K562 (cell line): ENCODE data around the gene UBAC2. TPM values are rescaled to one million over a fixed set of nuclear protein-coding genes. Genes with fewer than 3 reads are reported as not detected.

Source experiments
- ATAC-seq: fragments of 200-7000 bp; cut with Tn5 transposase; 3 replicates; pipeline ENCODE4 v1.9.1; 2020; ENCODE audit warnings: moderate library complexity
- BruUV-seq: library from RNA; stranded (reverse); fragments of 400-500 nt; replicated peaks from 2 replicates; lab custom pipeline; 2021; lab: Mats Ljungman, UMichigan
- CTCF ChIA-PET: fragments of 300-600 bp; formaldehyde crosslinking; extraction: SDS; loops from one replicate; lab custom pipeline; 2021; ENCODE audit warnings: low intra/inter-chr PET ratio; lab: Yijun Ruan, JAX
- POLR2A ChIA-PET: fragments of 300-600, 350-650 bp; sonication (Branson Sonifier 250); formaldehyde crosslinking; extraction: SDS; loops from one replicate; lab custom pipeline; 2021; ENCODE audit warnings: antibody characterized with exemption, inconsistent platforms; lab: Yijun Ruan, JAX
- DNase-seq, 4 experiments: peaks; one replicate each; pipeline versions ENCODE4 v3.0.0 to v3.0.0-alpha.2; 2011 to 2018; ENCODE audit warnings: low spot score in 3 of 4, mixed read lengths in 3 of 4; ENCODE audit errors: extremely low read depth in 1 of 4
- FAIRE-seq: peaks from 2 replicates; lab custom pipeline; 2011; peaks lifted over from hg19 to GRCh38; lab: Jason Lieb, UNC
- H2AFZ ChIP-seq: 2 replicates; pipeline ENCODE4 v1.6.0; 2011; ENCODE audit warnings: low read depth, low read length, control low read depth, inconsistent platforms
- H3K27ac ChIP-seq: fragments of 200-600 bp; 3 replicates; pipeline ENCODE4 v1.8.0; 2011; ENCODE audit warnings: low read depth, mild to moderate bottlenecking, control low read depth, inconsistent platforms, low read length, moderate library complexity, mixed read lengths; ENCODE audit errors: extremely low read depth
- H3K27me3 ChIP-seq, 2 experiments: fragments of 300-600 bp in 1 of 2; 2 replicates in 1 of 2; 3 replicates in 1 of 2; pipeline versions ENCODE4 v1.6.0 to v1.8.0; 2011; ENCODE audit warnings: inconsistent platforms in 2 of 2, low read length in 2 of 2, mild to moderate bottlenecking in 1 of 2, mixed read lengths in 1 of 2, moderate library complexity in 1 of 2; ENCODE audit not compliant: control insufficient read depth in 2 of 2, insufficient read depth in 2 of 2
- H3K36me3 ChIP-seq: fragments of 300-600 bp; 3 replicates; pipeline ENCODE4 v1.8.0; 2011; ENCODE audit warnings: mild to moderate bottlenecking, low read length, inconsistent platforms; ENCODE audit not compliant: control insufficient read depth, insufficient read depth
- H3K4me1 ChIP-seq, 2 experiments: fragments of 200-600 bp in 1 of 2; replicated peaks in 1 of 2; 2 replicates in 1 of 2; 3 replicates in 1 of 2; pipeline versions ENCODE4 v1.5.1 to v1.8.0; 2011; ENCODE audit warnings: inconsistent platforms in 2 of 2, low read length in 2 of 2, mild to moderate bottlenecking in 1 of 2, mixed read lengths in 1 of 2, moderate library complexity in 1 of 2; ENCODE audit not compliant: control insufficient read depth in 2 of 2, insufficient read depth in 2 of 2
- H3K4me2 ChIP-seq: 2 replicates; pipeline ENCODE4 v1.6.1; 2011; ENCODE audit warnings: low read length, control low read depth, inconsistent platforms, mixed read lengths; ENCODE audit not compliant: insufficient read depth
- H3K4me3 ChIP-seq: fragments of 200-600 bp; sonication (generic), shearing (Covaris generic); 2 replicates; pipeline ENCODE4 v1.5.1; 2016; ENCODE audit warnings: control low read depth, inconsistent platforms
- H3K79me2 ChIP-seq: fragments of 200-600 bp; 3 replicates; pipeline ENCODE4 v1.8.0; 2011; ENCODE audit warnings: low read length, inconsistent platforms; ENCODE audit not compliant: control insufficient read depth, insufficient read depth
- H3K9ac ChIP-seq, 2 experiments: 2 replicates each; pipeline versions ENCODE4 v1.6.0 to v1.6.1; 2011; ENCODE audit warnings: low read depth in 2 of 2, low read length in 2 of 2, control low read depth in 1 of 2, inconsistent platforms in 1 of 2, mild to moderate bottlenecking in 1 of 2, mixed read lengths in 1 of 2; ENCODE audit not compliant: insufficient read depth in 1 of 2
- H3K9me1 ChIP-seq: one replicate; pipeline ENCODE4 v1.6.0; 2011; ENCODE audit warnings: inconsistent platforms, mild to moderate bottlenecking, low read length, moderate library complexity; ENCODE audit not compliant: control insufficient read depth, insufficient read depth
- H3K9me3 ChIP-seq: replicated peaks from 2 replicates; pipeline ENCODE4 v1.5.1; 2011; ENCODE audit warnings: low read depth, low read length, inconsistent platforms; ENCODE audit not compliant: control insufficient read depth, insufficient read depth
- H4K20me1 ChIP-seq: replicated peaks from 2 replicates; pipeline ENCODE4 v1.6.1; 2011; ENCODE audit warnings: low read length, inconsistent platforms, mixed read lengths; ENCODE audit not compliant: control insufficient read depth, insufficient read depth
- CBX5 ChIP-seq: IDR thresholded peaks from 2 replicates; pipeline ENCODE4 v1.6.1; 2014; ENCODE audit warnings: low read depth, borderline replicate concordance
- CHD1 ChIP-seq: fragments of 200-600 bp; sonication (generic); IDR thresholded peaks from one replicate; pipeline ENCODE4 v1.6.1; 2012; ENCODE audit warnings: mild to moderate bottlenecking, moderate library complexity, low read length, inconsistent platforms
- COPS2 ChIP-seq: fragments of 450-650 bp; conservative IDR thresholded peaks from 2 replicates; pipeline ENCODE4 v1.6.1; 2016; ENCODE audit warnings: mild to moderate bottlenecking, moderate library complexity
- FOXJ2 ChIP-seq: fragments of 200-800 bp; sonication (Bioruptor generic); IDR thresholded peaks from 2 replicates; pipeline ENCODE4 v1.6.1; 2016; ENCODE audit warnings: missing genetic modification characterization, missing compliant biosample characterization
- FOXK2 ChIP-seq, 2 experiments: fragments of 450-650 bp; IDR thresholded peaks in 1 of 2; conservative IDR thresholded peaks in 1 of 2; 2 replicates each; pipeline ENCODE4 v1.6.1; 2016; ENCODE audit warnings: low read depth in 2 of 2, mild to moderate bottlenecking in 1 of 2
- KAT2B ChIP-seq: IDR thresholded peaks from one replicate; pipeline ENCODE4 v1.6.1; 2012; ENCODE audit warnings: low read depth, mild to moderate bottlenecking, control low read depth, inconsistent platforms, low read length, moderate library complexity
- KLF6 ChIP-seq: fragments of 250-450 bp; sonication (Bioruptor Pico); IDR thresholded peaks from 2 replicates; pipeline ENCODE4 v1.4.0; 2020; ENCODE audit warnings: mild to moderate bottlenecking, moderate library complexity, borderline replicate concordance
- NCOA1 ChIP-seq: fragments of 450-650 bp; IDR thresholded peaks from 2 replicates; pipeline ENCODE4 v1.6.1; 2016; ENCODE audit warnings: low read depth
- PCBP1 ChIP-seq: fragments of 200-400 bp; formaldehyde crosslinking; IDR thresholded peaks from 2 replicates; pipeline ENCODE4 v1.6.1; 2018; ENCODE audit warnings: mild to moderate bottlenecking, low read depth, low read length; ENCODE audit not compliant: poor library complexity, severe bottlenecking
- RBM39 ChIP-seq: fragments of 200-400 bp; formaldehyde crosslinking; optimal IDR thresholded peaks from 2 replicates; pipeline ENCODE3; 2018; ENCODE audit warnings: low read depth, low read length
- ZNF24 ChIP-seq: fragments of 450-650 bp; IDR thresholded peaks from 2 replicates; pipeline ENCODE4 v1.6.1; 2016
- WGBS: fragments of 100-300 bp; shearing (Covaris generic); methylation state at CpG from one replicate; pipeline ENCODE4 v1.1.6; 2016; ENCODE audit warnings: low coverage, mixed read lengths; ENCODE audit not compliant: insufficient coverage; ENCODE audit errors: missing lambda C conversion rate; 5-methylcytosine and 5-hydroxymethylcytosine counted together
- in situ Hi-C: fragments of 300-500 bp; cut with MboI; formaldehyde crosslinking; loops from 4 replicates; pipeline ENCODE4 v1.15.0; 2018; ENCODE audit warnings: inconsistent platforms, mixed read lengths
- intact Hi-C: fragments of 100-400 bp; cut with micrococcal nuclease; formaldehyde crosslinking; loops from 2 replicates; pipeline ENCODE4 v1.14.2; 2022
- polyA plus RNA-seq, 8 experiments: library from polyadenylated mRNA; depleted of rRNA in 4 of 8; stranded (reverse) in 5 of 8; unstranded in 3 of 8; fragments of >200 nt; fragmentation: Nextera tagmentation in 2 of 8; fragmentation: Illumina TruSeq in 1 of 8; extraction: Ambion mirVana in 2 of 8; extraction: Trizol in 1 of 8; gene quantifications; 2 replicates each; pipeline versions ENCODE4 v1.2.1 to v1.2.3, GENCODE V29; 2011 to 2014; ENCODE audit warnings: inconsistent platforms in 1 of 8, missing spikeins in 1 of 8
- total RNA-seq, 7 experiments: library from RNA; depleted of rRNA in 6 of 7; stranded (reverse); fragments of >200 nt in 6 of 7; fragmentation: Illumina TruSeq in 2 of 7; extraction: Trizol in 2 of 7; gene quantifications; 2 replicates each; pipeline versions ENCODE4 v1.2.1 to v1.2.3, GENCODE V29; 2011 to 2021; ENCODE audit warnings: low replicate concordance in 1 of 7
- TF ChIP-seq, protein P1 (sequence below): fragments of 450-650 bp; formaldehyde crosslinking; IDR thresholded peaks from 2 replicates; pipeline ENCODE4 v1.4.0; 2022; ENCODE audit warnings: missing genetic modification characterization
- TF ChIP-seq, protein P2 (sequence below): sonication (generic); formaldehyde crosslinking; IDR thresholded peaks from 2 replicates; pipeline ENCODE4 v1.9.0; 2022; ENCODE audit warnings: mild to moderate bottlenecking, missing genetic modification reagents
- TF ChIP-seq, protein P3 (sequence below): fragments of 450-650 bp; conservative IDR thresholded peaks from 2 replicates; pipeline ENCODE4 v1.6.1; 2016; ENCODE audit warnings: missing genetic modification characterization, low read depth, mild to moderate bottlenecking, missing compliant biosample characterization, moderate library complexity
- TF ChIP-seq, protein P4 (sequence below): IDR thresholded peaks from 2 replicates; pipeline ENCODE4 v1.6.1; 2011; ENCODE audit warnings: borderline replicate concordance, low read depth, mild to moderate bottlenecking, moderate library complexity, low read length; ENCODE audit not compliant: insufficient read depth, poor library complexity, severe bottlenecking

The UBAC2 gene
- total and polyA plus RNA-seq, 9 of the 15 experiments (the other 6 are each of a cell fraction or from before 2014, with no cell fraction given) = 6.0 to 84.1 (median 32.3) TPM

DNA sequence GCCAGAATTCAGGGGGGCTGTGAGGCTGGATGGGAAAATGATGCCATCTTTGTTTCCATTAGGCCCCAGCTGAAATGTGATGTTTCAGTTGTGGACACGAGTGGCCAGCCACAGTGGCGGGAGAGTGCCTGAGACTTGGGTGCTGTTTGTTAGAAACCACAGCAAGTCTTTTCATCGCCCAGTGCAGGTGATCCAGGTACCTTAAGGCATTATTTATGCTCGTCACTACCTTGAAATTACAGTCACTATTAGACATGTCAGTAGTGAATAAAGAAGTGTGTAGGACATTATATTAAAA is 218.1 kb downstream of the UBAC2 start:
- in situ Hi-C loops (no loop called here), intact Hi-C loops (no loop called here)
- 47% methylated on average over 4 of the region's 4 CpGs for WGBS
- ChIA-PET CTCF (no interaction called here), POLR2A (interaction anchor here (0.6 kb wide), 1 partner anchor 82 kb away, joined by 3 read pairs; the partner anchor contains the start of gene TM9SF2)
- Histone ChIP-seq H3K79me2 (no peaks in the 10 kb centered on the region), H3K27ac (no peak overlapping the region), H3K9ac (no peak overlapping the region), H3K9me1 (no peaks in the 10 kb centered on the region), H3K27me3 (peaks cover 0 to 17% of the 10 kb centered on the region in 2 experiments; a peak in 1 of 5 replicates), H3K36me3 (no peaks in the 10 kb centered on the region), H3K9me3 (no peaks in the 10 kb centered on the region), H3K4me1 (peaks cover 3 to 22% of the 10 kb centered on the region in 2 experiments; a peak in 3 of 5 replicates), H2AFZ (no peak overlapping the region), H3K4me3 (no peak overlapping the region), H4K20me1 (no peaks in the 10 kb centered on the region), H3K4me2 (no peak overlapping the region)
- BruUV-seq = no TSS peak
- ATAC-seq (no peak), DNase-seq (no peak), FAIRE-seq (no peak)
- TF ChIP-seq CHD1 = no peak
- no peak for TF ChIP-seq PCBP1
- no peak for TF ChIP-seq COPS2
- TF ChIP-seq, protein P1, sequence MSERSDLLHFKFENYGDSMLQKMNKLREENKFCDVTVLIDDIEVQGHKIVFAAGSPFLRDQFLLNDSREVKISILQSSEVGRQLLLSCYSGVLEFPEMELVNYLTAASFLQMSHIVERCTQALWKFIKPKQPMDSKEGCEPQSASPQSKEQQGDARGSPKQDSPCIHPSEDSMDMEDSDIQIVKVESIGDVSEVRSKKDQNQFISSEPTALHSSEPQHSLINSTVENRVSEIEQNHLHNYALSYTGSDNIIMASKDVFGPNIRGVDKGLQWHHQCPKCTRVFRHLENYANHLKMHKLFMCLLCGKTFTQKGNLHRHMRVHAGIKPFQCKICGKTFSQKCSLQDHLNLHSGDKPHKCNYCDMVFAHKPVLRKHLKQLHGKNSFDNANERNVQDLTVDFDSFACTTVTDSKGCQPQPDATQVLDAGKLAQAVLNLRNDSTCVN (CRISPR knock-in tag) = no peak
- TF ChIP-seq ZNF24 = no peak
- TF ChIP-seq KAT2B = no peak
- no peak for TF ChIP-seq NCOA1
- TF ChIP-seq, protein P2, sequence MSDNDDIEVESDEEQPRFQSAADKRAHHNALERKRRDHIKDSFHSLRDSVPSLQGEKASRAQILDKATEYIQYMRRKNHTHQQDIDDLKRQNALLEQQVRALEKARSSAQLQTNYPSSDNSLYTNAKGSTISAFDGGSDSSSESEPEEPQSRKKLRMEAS (CRISPR knock-in tag) = no peak
- TF ChIP-seq, protein P3, sequence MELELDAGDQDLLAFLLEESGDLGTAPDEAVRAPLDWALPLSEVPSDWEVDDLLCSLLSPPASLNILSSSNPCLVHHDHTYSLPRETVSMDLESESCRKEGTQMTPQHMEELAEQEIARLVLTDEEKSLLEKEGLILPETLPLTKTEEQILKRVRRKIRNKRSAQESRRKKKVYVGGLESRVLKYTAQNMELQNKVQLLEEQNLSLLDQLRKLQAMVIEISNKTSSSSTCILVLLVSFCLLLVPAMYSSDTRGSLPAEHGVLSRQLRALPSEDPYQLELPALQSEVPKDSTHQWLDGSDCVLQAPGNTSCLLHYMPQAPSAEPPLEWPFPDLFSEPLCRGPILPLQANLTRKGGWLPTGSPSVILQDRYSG (tag) = no peak
- TF ChIP-seq RBM39 = no peak
- no peak for TF ChIP-seq KLF6 (CRISPR knock-in tag)
- TF ChIP-seq FOXJ2 (tag) = no peak
- no peak for TF ChIP-seq CBX5
- TF ChIP-seq FOXK2 (conservative IDR thresholded peaks at IDR 0.05 in 1 of 2, IDR thresholded peaks at IDR 0.05 in 1 of 2; ENCODE audit: low read depth in 2 of 2) = no peak
- TF ChIP-seq, protein P4, sequence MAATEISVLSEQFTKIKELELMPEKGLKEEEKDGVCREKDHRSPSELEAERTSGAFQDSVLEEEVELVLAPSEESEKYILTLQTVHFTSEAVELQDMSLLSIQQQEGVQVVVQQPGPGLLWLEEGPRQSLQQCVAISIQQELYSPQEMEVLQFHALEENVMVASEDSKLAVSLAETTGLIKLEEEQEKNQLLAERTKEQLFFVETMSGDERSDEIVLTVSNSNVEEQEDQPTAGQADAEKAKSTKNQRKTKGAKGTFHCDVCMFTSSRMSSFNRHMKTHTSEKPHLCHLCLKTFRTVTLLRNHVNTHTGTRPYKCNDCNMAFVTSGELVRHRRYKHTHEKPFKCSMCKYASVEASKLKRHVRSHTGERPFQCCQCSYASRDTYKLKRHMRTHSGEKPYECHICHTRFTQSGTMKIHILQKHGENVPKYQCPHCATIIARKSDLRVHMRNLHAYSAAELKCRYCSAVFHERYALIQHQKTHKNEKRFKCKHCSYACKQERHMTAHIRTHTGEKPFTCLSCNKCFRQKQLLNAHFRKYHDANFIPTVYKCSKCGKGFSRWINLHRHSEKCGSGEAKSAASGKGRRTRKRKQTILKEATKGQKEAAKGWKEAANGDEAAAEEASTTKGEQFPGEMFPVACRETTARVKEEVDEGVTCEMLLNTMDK = no peak
